Breast epithelium (tissue), 3 donors: Measurements from ENCODE around the gene H19.

Experiments used
- POLR2AphosphoS5 ChIP-seq, 3 donors: sonication (generic); formaldehyde crosslinking; IDR thresholded peaks; one replicate each; pipeline ENCODE4 v1.6.1; 2017; ENCODE audit warnings: antibody characterized with exemption in 3 of 3
- TF ChIP-seq, protein P1 (sequence below), 3 donors: fragments of 450-650 bp; IDR thresholded peaks; one replicate each; pipeline ENCODE4 v1.5.1; 2016 to 2017; ENCODE audit warnings: antibody characterized with exemption in 3 of 3, mild to moderate bottlenecking in 3 of 3, moderate library complexity in 3 of 3

DNA sequence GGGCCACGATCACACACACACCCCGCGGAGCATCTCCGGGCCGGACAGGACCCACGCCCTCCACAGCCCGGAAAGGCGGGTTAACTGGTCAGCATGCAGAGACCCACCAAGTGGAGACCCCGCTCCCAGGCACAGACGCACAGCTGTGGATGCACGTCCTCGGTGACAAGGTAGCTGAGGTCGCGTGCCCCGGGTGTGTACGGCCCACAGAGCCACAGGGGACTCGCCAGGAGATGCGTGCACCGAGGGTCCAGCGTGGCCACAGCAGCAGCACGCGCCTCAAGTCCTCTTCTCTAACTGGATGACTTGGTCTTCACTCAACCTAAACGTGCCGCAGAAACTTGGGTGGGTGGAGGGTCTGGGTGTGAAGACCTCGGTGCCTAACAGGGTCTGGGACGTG is 5.5 kb downstream of the H19 start:
- TF ChIP-seq, protein P1, sequence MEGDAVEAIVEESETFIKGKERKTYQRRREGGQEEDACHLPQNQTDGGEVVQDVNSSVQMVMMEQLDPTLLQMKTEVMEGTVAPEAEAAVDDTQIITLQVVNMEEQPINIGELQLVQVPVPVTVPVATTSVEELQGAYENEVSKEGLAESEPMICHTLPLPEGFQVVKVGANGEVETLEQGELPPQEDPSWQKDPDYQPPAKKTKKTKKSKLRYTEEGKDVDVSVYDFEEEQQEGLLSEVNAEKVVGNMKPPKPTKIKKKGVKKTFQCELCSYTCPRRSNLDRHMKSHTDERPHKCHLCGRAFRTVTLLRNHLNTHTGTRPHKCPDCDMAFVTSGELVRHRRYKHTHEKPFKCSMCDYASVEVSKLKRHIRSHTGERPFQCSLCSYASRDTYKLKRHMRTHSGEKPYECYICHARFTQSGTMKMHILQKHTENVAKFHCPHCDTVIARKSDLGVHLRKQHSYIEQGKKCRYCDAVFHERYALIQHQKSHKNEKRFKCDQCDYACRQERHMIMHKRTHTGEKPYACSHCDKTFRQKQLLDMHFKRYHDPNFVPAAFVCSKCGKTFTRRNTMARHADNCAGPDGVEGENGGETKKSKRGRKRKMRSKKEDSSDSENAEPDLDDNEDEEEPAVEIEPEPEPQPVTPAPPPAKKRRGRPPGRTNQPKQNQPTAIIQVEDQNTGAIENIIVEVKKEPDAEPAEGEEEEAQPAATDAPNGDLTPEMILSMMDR (IDR thresholded peaks at IDR 0.05): no peak
- no peak for TF ChIP-seq POLR2AphosphoS5 (IDR thresholded peaks at IDR 0.05)
